NCI-H524 treated with DMSO at 0.1 percent for 48 hours (cell line): ENCODE data around the gene PHOSPHO2.
"Not testable (repeated sequence)": the region's sequence is repeated elsewhere in the genome, so short reads cannot be mapped to it uniquely, and the experiment has no call there.

ENCODE experiments used
- DNase-seq: peaks from one replicate; lab custom pipeline; 2025; lab: John Stamatoyannopoulos, UW

Gene PHOSPHO2

GRCh38 chr2:169684135-169684565 lies 10.1 kb upstream of the PHOSPHO2 start:
- DNase-seq, result no peak

GRCh38 chr2:169684712-169685111 lies 9.6 kb upstream of the PHOSPHO2 start:
- not testable (repeated sequence) for DNase-seq

- not testable (repeated sequence) for DNase-seq
These were observed 7.4 kb upstream of the PHOSPHO2 start for GRCh38 chr2:169686825-169687224.

- not testable (repeated sequence) for DNase-seq
These were observed 6.3 kb upstream of the PHOSPHO2 start for GRCh38 chr2:169687943-169688342.

GRCh38 chr2:169690958-169691357 lies 3.3 kb upstream of the PHOSPHO2 start:
- no peak for DNase-seq

GRCh38 chr2:169692718-169693117 lies 1.6 kb upstream of the PHOSPHO2 start:
- DNase-seq, result no peak

- DNase-seq, result no peak
These were observed 909 bp upstream of the PHOSPHO2 start for GRCh38 chr2:169693360-169693759.

- DNase-seq, result no peak
These were observed 608 bp downstream of the PHOSPHO2 start for GRCh38 chr2:169694894-169695260.

GRCh38 chr2:169696381-169696780 lies 2.1 kb downstream of the PHOSPHO2 start:
- DNase-seq, result no peak

GRCh38 chr2:169699173-169699572 lies 4.9 kb downstream of the PHOSPHO2 start:
- not testable (repeated sequence) for DNase-seq

GRCh38 chr2:169702996-169703395 lies 8.7 kb downstream of the PHOSPHO2 start:
- DNase-seq, result no peak

- no peak for DNase-seq
These were observed 10.0 kb downstream of the PHOSPHO2 start for GRCh38 chr2:169704160-169704708.

GRCh38 chr2:169705927-169706326 lies 11.7 kb downstream of the PHOSPHO2 start:
- no peak for DNase-seq

- DNase-seq, result no peak
These were observed 13.4 kb downstream of the PHOSPHO2 start for GRCh38 chr2:169707626-169708025.

GRCh38 chr2:169709331-169709730 lies 15.1 kb downstream of the PHOSPHO2 start:
- DNase-seq, result no peak

- no peak for DNase-seq
These were observed 15.7 kb downstream of the PHOSPHO2 start for GRCh38 chr2:169709981-169710380.

- DNase-seq, result no peak
These were observed 17.7 kb downstream of the PHOSPHO2 start for GRCh38 chr2:169711751-169712509.

- no peak for DNase-seq
These were observed 18.5 kb downstream of the PHOSPHO2 start for GRCh38 chr2:169712791-169713227.

GRCh38 chr2:169713331-169713730 lies 19.1 kb downstream of the PHOSPHO2 start:
- no peak for DNase-seq

- no peak for DNase-seq
These were observed 20.4 kb downstream of the PHOSPHO2 start for GRCh38 chr2:169714699-169715098.

GRCh38 chr2:169715379-169716237 lies 21.3 kb downstream of the PHOSPHO2 start:
- no peak for DNase-seq

GRCh38 chr2:169716238-169716886 lies 22.1 kb downstream of the PHOSPHO2 start:
- peak; percentile 61 for DNase-seq
